H1 (cell line): ENCODE data around the gene JDP2. TPM values are rescaled to one million over a fixed set of nuclear protein-coding genes. Genes with fewer than 3 reads are reported as not detected.

Experiments used
- HDAC2 ChIP-seq, 2 experiments: fragments of 300-600 bp in 1 of 2; sonication (generic) in 1 of 2; IDR thresholded peaks; 2 replicates each; pipeline ENCODE4 v1.6.1; 2011 to 2012; ENCODE audit warnings: low read depth in 2 of 2, low read length in 2 of 2, mild to moderate bottlenecking in 2 of 2, moderate library complexity in 2 of 2, borderline replicate concordance in 1 of 2, inconsistent platforms in 1 of 2
- SP2 ChIP-seq: IDR thresholded peaks from 2 replicates; pipeline ENCODE4 v1.6.1; 2012; ENCODE audit warnings: mild to moderate bottlenecking, low read length, inconsistent platforms
- TAF7 ChIP-seq: optimal IDR thresholded peaks from 2 replicates; pipeline ENCODE3; 2011; ENCODE audit warnings: low read depth, mild to moderate bottlenecking, inconsistent platforms, low read length, moderate library complexity, borderline replicate concordance
- ZNF274 ChIP-seq: IDR thresholded peaks from 2 replicates; pipeline ENCODE4 v1.7.0; 2012; ENCODE audit warnings: low read length, borderline replicate concordance; ENCODE audit errors: extremely low read depth
- polyA plus RNA-seq, 7 experiments: library from polyadenylated mRNA; depleted of rRNA in 3 of 7; stranded (reverse) in 5 of 7; unstranded in 2 of 7; fragments of >200 nt in 5 of 7; fragments of 200-250 nt in 2 of 7; gene quantifications; 1 replicate in 5 of 7; 2 replicates in 1 of 7; 4 replicates in 1 of 7; pipeline versions ENCODE4 v1.2.1 to v1.2.3, GENCODE V29; 2011 to 2013; ENCODE audit warnings: missing spikeins in 2 of 7, mixed read lengths in 2 of 7
- total RNA-seq: library from RNA; stranded (reverse); fragmentation: NEBNext Ultra II Directional; extraction: Animal tissue kit (Norgen Biotek cat#: 25700); gene quantifications from 2 replicates; pipeline ENCODE4 v1.2.1, GENCODE V29; 2021
- TF ChIP-seq, protein P1 (sequence below): fragments of 300-600 bp; sonication (generic); IDR thresholded peaks from 2 replicates; pipeline ENCODE4 v1.7.1; 2012; ENCODE audit warnings: low read length, moderate library complexity, mild to moderate bottlenecking, inconsistent platforms; ENCODE audit not compliant: insufficient replicate concordance

The JDP2 gene
- total and polyA plus RNA-seq, 2 of the 8 experiments (the other 6 are each of a cell fraction or from before 2014, with no cell fraction given), result 8.9 to 27.2 TPM

DNA sequence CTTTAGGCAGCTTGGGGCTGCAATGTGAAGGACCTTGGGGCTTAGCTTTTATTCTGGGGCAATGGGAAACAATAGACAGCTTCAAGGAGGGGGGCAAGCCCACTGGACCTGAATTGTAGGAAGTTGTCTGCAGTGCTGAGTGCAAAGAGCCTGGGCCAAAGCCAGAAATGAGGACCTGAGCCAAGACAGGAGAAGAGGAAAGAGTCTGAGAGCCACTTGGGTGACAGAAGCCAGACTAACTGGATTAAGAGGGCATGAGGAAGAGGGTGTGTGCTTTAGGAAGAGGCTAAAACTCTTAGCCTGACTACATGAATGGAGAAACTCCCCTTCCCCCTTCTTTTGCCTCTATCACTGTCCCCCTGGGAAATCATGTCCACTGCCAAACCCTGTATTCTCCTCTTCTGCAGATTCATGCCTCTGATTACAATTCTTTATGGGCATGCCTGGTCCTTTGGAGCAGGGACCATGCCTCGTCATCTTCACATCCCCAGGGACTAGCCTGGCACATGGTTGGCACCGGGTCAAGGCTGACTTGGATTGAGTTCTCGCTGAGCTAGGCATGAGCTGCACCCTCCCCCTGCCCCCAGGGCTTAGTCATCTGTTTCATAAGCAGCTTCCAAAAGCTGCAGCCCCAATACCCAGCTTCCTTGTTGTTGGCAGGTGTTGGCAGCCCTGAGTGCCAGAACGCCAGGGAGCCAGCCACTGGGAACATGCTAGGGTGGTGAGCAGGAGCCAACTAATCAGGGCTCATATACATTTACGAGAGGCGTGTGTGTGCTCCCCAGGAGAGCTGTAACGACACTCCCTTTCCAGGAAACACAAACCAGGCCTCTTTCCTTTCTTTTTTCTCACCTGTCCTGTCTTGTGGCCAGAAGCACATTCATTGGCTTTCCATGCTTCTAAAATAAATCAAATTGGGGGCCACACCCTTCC is 27.7 kb upstream of the JDP2 start (continued):
- TF ChIP-seq, protein P1, sequence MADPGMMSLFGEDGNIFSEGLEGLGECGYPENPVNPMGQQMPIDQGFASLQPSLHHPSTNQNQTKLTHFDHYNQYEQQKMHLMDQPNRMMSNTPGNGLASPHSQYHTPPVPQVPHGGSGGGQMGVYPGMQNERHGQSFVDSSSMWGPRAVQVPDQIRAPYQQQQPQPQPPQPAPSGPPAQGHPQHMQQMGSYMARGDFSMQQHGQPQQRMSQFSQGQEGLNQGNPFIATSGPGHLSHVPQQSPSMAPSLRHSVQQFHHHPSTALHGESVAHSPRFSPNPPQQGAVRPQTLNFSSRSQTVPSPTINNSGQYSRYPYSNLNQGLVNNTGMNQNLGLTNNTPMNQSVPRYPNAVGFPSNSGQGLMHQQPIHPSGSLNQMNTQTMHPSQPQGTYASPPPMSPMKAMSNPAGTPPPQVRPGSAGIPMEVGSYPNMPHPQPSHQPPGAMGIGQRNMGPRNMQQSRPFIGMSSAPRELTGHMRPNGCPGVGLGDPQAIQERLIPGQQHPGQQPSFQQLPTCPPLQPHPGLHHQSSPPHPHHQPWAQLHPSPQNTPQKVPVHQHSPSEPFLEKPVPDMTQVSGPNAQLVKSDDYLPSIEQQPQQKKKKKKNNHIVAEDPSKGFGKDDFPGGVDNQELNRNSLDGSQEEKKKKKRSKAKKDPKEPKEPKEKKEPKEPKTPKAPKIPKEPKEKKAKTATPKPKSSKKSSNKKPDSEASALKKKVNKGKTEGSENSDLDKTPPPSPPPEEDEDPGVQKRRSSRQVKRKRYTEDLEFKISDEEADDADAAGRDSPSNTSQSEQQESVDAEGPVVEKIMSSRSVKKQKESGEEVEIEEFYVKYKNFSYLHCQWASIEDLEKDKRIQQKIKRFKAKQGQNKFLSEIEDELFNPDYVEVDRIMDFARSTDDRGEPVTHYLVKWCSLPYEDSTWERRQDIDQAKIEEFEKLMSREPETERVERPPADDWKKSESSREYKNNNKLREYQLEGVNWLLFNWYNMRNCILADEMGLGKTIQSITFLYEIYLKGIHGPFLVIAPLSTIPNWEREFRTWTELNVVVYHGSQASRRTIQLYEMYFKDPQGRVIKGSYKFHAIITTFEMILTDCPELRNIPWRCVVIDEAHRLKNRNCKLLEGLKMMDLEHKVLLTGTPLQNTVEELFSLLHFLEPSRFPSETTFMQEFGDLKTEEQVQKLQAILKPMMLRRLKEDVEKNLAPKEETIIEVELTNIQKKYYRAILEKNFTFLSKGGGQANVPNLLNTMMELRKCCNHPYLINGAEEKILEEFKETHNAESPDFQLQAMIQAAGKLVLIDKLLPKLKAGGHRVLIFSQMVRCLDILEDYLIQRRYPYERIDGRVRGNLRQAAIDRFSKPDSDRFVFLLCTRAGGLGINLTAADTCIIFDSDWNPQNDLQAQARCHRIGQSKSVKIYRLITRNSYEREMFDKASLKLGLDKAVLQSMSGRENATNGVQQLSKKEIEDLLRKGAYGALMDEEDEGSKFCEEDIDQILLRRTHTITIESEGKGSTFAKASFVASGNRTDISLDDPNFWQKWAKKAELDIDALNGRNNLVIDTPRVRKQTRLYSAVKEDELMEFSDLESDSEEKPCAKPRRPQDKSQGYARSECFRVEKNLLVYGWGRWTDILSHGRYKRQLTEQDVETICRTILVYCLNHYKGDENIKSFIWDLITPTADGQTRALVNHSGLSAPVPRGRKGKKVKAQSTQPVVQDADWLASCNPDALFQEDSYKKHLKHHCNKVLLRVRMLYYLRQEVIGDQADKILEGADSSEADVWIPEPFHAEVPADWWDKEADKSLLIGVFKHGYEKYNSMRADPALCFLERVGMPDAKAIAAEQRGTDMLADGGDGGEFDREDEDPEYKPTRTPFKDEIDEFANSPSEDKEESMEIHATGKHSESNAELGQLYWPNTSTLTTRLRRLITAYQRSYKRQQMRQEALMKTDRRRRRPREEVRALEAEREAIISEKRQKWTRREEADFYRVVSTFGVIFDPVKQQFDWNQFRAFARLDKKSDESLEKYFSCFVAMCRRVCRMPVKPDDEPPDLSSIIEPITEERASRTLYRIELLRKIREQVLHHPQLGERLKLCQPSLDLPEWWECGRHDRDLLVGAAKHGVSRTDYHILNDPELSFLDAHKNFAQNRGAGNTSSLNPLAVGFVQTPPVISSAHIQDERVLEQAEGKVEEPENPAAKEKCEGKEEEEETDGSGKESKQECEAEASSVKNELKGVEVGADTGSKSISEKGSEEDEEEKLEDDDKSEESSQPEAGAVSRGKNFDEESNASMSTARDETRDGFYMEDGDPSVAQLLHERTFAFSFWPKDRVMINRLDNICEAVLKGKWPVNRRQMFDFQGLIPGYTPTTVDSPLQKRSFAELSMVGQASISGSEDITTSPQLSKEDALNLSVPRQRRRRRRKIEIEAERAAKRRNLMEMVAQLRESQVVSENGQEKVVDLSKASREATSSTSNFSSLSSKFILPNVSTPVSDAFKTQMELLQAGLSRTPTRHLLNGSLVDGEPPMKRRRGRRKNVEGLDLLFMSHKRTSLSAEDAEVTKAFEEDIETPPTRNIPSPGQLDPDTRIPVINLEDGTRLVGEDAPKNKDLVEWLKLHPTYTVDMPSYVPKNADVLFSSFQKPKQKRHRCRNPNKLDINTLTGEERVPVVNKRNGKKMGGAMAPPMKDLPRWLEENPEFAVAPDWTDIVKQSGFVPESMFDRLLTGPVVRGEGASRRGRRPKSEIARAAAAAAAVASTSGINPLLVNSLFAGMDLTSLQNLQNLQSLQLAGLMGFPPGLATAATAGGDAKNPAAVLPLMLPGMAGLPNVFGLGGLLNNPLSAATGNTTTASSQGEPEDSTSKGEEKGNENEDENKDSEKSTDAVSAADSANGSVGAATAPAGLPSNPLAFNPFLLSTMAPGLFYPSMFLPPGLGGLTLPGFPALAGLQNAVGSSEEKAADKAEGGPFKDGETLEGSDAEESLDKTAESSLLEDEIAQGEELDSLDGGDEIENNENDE, result no peak
- no peak for TF ChIP-seq HDAC2 (IDR thresholded peaks at IDR 0.05; ENCODE audit: borderline replicate concordance in 1 of 2, low read depth in 2 of 2, low read length in 2 of 2)
- TF ChIP-seq ZNF274, result no peak
- TF ChIP-seq TAF7, result no peak
- TF ChIP-seq SP2, result no peak
